ENCODE results near the gene PCDHGA9. TPM values are rescaled to one million over a fixed set of nuclear protein-coding genes. Genes with fewer than 3 reads are reported as not detected.
"Not testable (repeated sequence)": the region's sequence is repeated elsewhere in the genome, so short reads cannot be mapped to it uniquely, and the experiment has no call there.

The PCDHGA9 gene
- total RNA-seq, 2 experiments from 2014 or later = 0.10 TPM; not detected in 1

DNA sequence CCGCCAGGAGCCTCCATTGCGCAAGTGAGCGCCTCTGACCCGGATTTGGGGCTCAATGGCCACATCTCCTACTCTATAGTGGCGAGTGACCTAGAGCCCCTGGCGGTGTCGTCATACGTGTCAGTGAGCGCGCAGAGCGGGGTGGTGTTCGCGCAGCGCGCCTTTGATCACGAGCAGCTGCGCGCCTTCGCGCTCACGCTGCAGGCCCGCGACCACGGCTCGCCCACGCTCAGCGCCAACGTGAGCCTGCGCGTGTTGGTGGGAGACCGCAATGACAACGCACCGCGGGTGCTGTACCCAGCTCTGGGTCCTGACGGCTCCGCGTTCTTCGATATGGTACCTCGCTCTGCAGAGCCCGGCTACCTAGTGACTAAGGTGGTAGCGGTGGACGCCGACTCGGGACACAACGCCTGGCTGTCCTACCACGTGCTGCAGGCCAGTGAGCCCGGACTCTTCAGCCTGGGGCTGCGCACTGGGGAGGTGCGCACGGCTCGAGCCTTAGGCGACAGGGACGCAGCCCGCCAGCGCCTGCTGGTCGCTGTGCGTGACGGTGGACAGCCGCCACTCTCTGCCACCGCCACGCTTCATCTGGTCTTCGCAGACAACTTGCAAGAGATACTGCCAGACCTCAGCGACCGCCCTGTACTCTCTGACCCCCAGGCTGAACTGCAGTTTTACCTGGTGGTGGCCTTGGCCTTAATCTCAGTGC, 7.2 kb downstream of the PCDHGA9 start:
- Mint-ChIP-seq H3K27ac (no peak overlapping the region), H3K36me3 (peaks cover 18% of the 10 kb centered on the region), H3K4me3 (no peak overlapping the region), H3K4me1 (ENCODE audit: low read depth) (peaks cover 15% of the 10 kb centered on the region), H3K27me3 (peaks cover 59% of the 10 kb centered on the region), H3K9me3 (peaks cover 27% of the 10 kb centered on the region)
- DNase-seq = no peak
- POLR2A ChIA-PET = no interaction called here
- intact Hi-C loops (cut with micrococcal nuclease) = loop anchor here (5.0 to 10.0 kb wide), 2 partner anchors 45 to 103 kb away; partner anchors contain the start of gene PCDHGA5
- CTCF ChIA-PET = no interaction called here

DNA sequence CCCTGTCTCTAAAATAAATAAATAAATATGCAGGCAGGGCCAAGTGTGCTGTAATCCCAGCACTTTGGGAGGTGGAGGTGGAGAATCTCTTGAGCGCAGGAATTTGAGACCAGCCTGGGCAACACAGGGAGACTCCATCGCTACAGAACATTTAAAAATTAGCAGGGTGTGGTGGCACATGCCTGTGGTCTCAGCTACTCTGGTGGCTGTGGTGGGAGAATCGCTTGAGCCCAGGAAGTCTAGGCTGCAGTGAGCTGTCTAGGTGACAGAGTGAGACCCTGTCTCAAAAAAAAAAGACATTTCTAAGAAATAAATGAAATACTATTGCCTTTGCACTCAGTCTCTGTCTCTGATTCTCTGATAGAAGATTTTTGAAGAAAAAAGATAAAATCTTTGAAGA, 9.0 kb downstream of the PCDHGA9 start:
- CTCF ChIA-PET = interaction anchor here (2.4 to 3.2 kb wide), 3 partner anchors 91 to 152 kb away, joined by 10 to 29 read pairs (median 23); partner anchors contain the start of gene TAF7
- Mint-ChIP-seq H3K4me1 (ENCODE audit: low read depth) (peaks cover 18% of the 10 kb centered on the region), H3K36me3 (peaks cover 19% of the 10 kb centered on the region), H3K27me3 (peaks cover 61% of the 10 kb centered on the region), H3K27ac (no peak overlapping the region), H3K9me3 (peaks cover 25% of the 10 kb centered on the region), H3K4me3 (no peak overlapping the region)
- POLR2A ChIA-PET = no interaction called here
- DNase-seq = no peak
- intact Hi-C loops (cut with micrococcal nuclease) = loop anchor here (5.0 to 10.0 kb wide), 2 partner anchors 47 to 101 kb away; partner anchors contain the start of gene PCDHGA5

DNA sequence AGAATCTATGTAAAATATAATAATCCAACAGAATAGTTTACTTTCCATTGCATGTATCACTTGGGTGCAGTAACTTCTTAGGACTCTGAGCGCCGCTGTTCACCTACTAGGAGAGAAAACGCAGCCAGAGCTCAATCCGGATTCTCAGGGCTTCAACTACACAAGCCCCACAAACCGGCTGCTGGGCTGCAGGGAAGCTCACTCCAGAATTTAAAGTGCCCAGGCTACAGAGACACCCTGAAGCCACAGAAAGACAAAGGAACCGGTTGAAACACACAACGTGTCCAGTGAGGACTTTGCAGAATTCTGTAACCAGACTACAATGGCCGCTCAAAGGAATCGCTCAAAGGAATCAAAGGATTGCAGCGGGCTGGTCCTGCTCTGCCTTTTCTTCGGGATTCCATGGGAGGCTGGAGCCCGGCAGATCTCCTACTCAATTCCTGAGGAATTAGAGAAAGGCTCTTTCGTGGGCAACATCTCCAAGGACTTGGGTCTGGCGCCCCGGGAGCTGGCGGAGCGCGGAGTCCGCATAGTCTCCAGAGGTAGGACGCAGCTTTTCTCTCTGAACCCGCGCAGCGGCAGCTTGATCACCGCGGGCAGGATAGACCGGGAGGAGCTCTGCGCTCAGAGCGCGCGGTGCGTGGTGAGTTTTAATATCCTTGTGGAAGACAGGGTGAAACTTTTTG, 10.4 kb downstream of the PCDHGA9 start, which contains the start of gene PCDHGA10:
Gene PCDHGA10, plus strand, starts transcription at position 134 of the 686 bp plus-strand sequence. Its CDS starts 189 bp downstream, at position 323.
- peaks cover 18% of the 10 kb centered on the region for H3K4me1 Mint-ChIP-seq (ENCODE audit: low read depth)
- intact Hi-C loops (cut with micrococcal nuclease) = loop anchor here (2.0 to 10.0 kb wide), 4 partner anchors 48 to 146 kb away; partner anchors contain the start of gene PCDHGA5
- ChIA-PET POLR2A (no interaction called here), CTCF (interaction anchor here (0.6 to 3.3 kb wide), 32 partner anchors 8 to 236 kb away, joined by 3 to 59 read pairs (median 4); partner anchors contain the start of genes PCDHB10, PCDHB8, PCDHGA11 and PCDHGA12)
- H3K9me3 Mint-ChIP-seq = peaks cover 23% of the 10 kb centered on the region
- H3K27me3 Mint-ChIP-seq = peaks cover 61% of the 10 kb centered on the region
- DNase-seq = peak; percentile 69
- H3K27ac Mint-ChIP-seq = no peak within 1 kb of the TSS
- H3K36me3 Mint-ChIP-seq = peaks cover 25% of the 10 kb centered on the region
- peak within 1 kb of the TSS; percentile 66 for H3K4me3 Mint-ChIP-seq

DNA sequence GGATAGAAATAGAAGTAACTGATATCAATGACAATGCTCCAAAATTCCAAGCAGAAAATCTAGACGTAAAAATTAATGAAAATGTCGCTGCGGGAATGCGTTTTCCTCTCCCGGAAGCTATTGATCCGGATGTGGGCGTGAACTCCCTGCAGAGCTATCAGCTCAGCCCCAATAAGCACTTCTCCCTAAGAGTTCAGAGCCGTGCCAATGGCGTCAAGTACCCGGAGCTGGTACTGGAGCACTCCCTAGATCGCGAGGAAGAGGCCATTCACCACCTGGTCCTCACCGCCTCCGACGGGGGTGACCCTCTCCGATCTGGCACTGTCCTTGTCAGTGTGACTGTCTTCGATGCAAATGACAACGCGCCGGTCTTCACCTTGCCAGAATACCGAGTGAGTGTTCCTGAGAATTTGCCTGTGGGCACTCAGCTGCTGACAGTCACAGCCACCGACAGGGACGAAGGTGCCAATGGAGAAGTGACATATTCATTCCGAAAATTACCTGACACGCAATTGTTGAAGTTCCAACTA, 11.0 kb downstream of the PCDHGA9 start:
- ChIA-PET CTCF (interaction anchor here (0.6 to 3.3 kb wide), 28 partner anchors 8 to 221 kb away, joined by 3 to 59 read pairs (median 5); partner anchors contain the start of genes PCDHB10, PCDHGA11, PCDHGA12 and PCDHGA6), POLR2A (no interaction called here)
- peaks cover 15% of the 10 kb centered on the region for H3K4me1 Mint-ChIP-seq (ENCODE audit: low read depth)
- intact Hi-C loops (cut with micrococcal nuclease) = loop anchor here (2.0 to 10.0 kb wide), 4 partner anchors 49 to 145 kb away; partner anchors contain the start of gene PCDHGA5
- peak overlapping the region; percentile 66 for H3K4me3 Mint-ChIP-seq
- no peak overlapping the region for H3K27ac Mint-ChIP-seq
- H3K36me3 Mint-ChIP-seq = peaks cover 28% of the 10 kb centered on the region
- H3K27me3 Mint-ChIP-seq = peaks cover 62% of the 10 kb centered on the region
- DNase-seq = no peak
- peaks cover 27% of the 10 kb centered on the region for H3K9me3 Mint-ChIP-seq

DNA sequence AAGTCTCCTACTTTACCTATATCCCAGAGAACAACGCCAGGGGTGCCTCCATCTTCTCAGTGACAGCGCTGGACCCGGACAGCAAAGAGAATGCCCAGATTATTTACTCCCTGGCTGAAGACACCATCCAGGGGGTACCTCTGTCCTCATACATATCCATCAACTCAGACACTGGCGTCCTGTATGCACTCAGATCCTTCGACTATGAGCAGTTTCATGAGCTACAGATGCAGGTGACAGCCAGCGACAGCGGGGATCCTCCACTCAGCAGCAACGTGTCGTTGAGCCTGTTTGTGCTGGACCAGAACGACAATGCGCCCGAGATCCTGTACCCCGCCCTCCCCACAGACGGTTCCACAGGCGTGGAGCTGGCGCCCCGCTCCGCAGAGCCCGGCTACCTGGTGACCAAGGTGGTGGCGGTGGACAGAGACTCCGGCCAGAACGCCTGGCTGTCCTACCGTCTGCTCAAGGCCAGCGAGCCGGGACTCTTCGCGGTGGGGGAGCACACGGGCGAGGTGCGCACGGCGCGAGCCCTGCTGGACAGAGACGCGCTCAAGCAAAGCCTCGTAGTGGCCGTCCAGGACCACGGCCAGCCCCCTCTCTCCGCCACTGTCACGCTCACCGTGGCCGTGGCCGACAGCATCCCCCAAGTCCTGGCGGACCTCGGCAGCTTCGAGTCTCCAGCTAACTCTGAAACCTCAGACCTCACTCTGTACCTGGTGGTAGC, 12.1 kb downstream of the PCDHGA9 start:
- CTCF ChIA-PET = interaction anchor here (0.6 to 3.3 kb wide), 9 partner anchors 15 to 149 kb away, joined by 3 to 59 read pairs (median 13); partner anchors contain the start of genes PCDHGA12, PCDHGB3 and PCDHGB5
- H3K27ac Mint-ChIP-seq, POLR2A ChIA-PET, H3K4me3 Mint-ChIP-seq, DNase-seq: not testable (repeated sequence)
- Mint-ChIP-seq H3K9me3 (peaks cover 25% of the 10 kb centered on the region), H3K4me1 (ENCODE audit: low read depth) (peaks cover 15% of the 10 kb centered on the region), H3K27me3 (peaks cover 62% of the 10 kb centered on the region), H3K36me3 (peaks cover 26% of the 10 kb centered on the region)
- intact Hi-C loops (cut with micrococcal nuclease) = loop anchor here (5.0 to 10.0 kb wide), 2 partner anchors 50 to 98 kb away; partner anchors contain the start of gene PCDHGA5

DNA sequence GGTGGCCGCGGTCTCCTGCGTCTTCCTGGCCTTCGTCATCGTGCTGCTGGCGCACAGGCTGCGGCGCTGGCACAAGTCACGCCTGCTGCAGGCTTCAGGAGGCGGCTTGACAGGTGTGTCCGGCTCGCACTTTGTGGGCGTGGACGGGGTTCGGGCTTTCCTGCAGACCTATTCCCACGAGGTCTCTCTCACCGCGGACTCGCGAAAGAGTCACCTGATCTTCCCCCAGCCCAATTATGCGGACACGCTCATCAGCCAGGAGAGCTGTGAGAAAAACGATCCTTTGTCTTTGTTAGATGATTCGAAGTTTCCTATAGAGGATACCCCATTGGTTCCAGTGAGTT, 12.7 kb downstream of the PCDHGA9 start:
- peaks cover 15% of the 10 kb centered on the region for H3K4me1 Mint-ChIP-seq (ENCODE audit: low read depth)
- DNase-seq, POLR2A ChIA-PET, H3K27ac Mint-ChIP-seq, H3K4me3 Mint-ChIP-seq: not testable (repeated sequence)
- CTCF ChIA-PET = interaction anchor here (1.3 to 3.1 kb wide), 2 partner anchors 15 to 97 kb away, joined by 4 to 32 read pairs; partner anchors contain the start of gene PCDHGA12
- H3K9me3 Mint-ChIP-seq = peaks cover 27% of the 10 kb centered on the region
- intact Hi-C loops (cut with micrococcal nuclease) = loop anchor here (10.0 kb wide), 1 partner anchor 50 kb away; the partner anchor contains the start of gene PCDHGA5
- peaks cover 28% of the 10 kb centered on the region for H3K36me3 Mint-ChIP-seq
- peaks cover 64% of the 10 kb centered on the region for H3K27me3 Mint-ChIP-seq

DNA sequence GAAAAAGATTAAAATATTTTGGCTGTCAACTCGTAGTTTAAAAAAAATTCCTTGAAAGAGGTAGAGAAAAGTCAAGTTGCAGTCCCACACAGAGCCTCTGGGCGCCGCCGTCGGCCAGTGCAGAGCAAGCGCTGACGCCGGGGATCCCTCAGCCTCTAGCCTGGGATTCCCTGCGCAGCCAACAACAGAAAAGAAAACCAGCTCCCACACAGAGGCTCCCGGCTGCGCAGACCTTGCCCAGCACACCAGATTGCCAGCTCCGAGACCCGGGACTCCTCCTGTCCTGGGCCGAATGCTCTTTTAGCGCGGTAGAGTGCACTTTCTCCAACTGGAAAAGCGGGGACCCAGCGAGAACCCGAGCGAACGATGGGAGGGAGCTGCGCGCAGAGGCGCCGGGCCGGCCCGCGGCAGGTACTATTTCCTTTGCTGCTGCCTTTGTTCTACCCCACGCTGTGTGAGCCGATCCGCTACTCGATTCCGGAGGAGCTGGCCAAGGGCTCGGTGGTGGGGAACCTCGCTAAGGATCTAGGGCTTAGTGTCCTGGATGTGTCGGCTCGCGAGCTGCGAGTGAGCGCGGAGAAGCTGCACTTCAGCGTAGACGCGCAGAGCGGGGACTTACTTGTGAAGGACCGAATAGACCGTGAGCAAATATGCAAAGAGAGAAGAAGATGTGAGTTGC, 15.1 kb downstream of the PCDHGA9 start, which contains the start of gene PCDHGB7:
Gene PCDHGB7, plus strand, starts transcription at position 184 of the 679 bp plus-strand sequence. Its CDS starts 183 bp downstream, at position 367.
- peaks cover 76% of the 10 kb centered on the region for H3K27me3 Mint-ChIP-seq
- POLR2A ChIA-PET, H3K27ac Mint-ChIP-seq: not testable (repeated sequence)
- H3K36me3 Mint-ChIP-seq = peaks cover 37% of the 10 kb centered on the region
- peak; percentile 71 for DNase-seq
- CTCF ChIA-PET = interaction anchor here (1.0 to 2.5 kb wide), 7 partner anchors 11 to 150 kb away, joined by 3 to 15 read pairs (median 6); partner anchors contain the start of gene PCDHGB3
- H3K4me1 Mint-ChIP-seq (ENCODE audit: low read depth) = peaks cover 19% of the 10 kb centered on the region
- H3K9me3 Mint-ChIP-seq = peaks cover 37% of the 10 kb centered on the region
- H3K4me3 Mint-ChIP-seq = peak within 1 kb of the TSS; percentile 54
- intact Hi-C loops (cut with micrococcal nuclease) = loop anchor here (1.0 to 10.0 kb wide), 2 partner anchors 53 to 147 kb away; partner anchors contain the start of gene PCDHGA5

DNA sequence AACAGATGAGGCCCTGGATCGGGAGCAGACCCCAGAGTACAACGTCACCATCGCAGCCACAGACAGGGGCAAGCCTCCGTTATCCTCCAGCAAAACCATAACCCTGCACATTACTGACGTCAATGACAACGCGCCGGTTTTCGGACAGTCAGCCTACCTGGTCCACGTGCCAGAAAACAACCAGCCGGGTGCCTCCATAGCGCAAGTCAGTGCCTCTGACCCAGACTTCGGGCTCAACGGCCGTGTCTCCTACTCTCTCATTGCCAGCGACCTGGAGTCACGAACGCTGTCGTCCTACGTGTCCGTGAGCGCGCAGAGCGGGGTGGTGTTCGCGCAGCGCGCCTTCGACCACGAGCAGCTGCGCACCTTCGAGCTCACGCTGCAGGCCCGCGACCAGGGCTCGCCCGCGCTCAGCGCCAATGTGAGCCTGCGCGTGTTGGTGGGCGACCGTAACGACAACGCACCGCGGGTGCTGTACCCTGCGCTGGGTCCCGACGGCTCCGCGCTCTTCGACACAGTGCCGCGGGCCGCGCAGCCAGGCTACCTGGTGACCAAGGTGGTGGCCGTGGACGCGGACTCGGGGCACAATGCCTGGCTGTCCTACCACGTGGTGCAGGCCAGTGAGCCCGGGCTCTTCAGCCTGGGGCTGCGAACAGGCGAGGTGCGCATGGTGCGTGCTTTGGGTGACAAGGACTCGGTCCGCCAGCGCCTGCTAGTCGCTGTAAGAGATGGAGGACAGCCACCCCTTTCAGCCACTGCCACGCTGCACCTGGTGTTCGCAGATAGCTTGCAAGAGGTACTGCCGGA, 16.7 kb downstream of the PCDHGA9 start:
- intact Hi-C loops (cut with micrococcal nuclease) = loop anchor here (10.0 kb wide), 1 partner anchor 54 kb away; the partner anchor contains the start of gene PCDHGA5
- Mint-ChIP-seq H3K36me3 (peaks cover 42% of the 10 kb centered on the region), H3K4me3 (no peak overlapping the region), H3K27me3 (peaks cover 72% of the 10 kb centered on the region), H3K27ac (no peak overlapping the region), H3K4me1 (ENCODE audit: low read depth) (peaks cover 10% of the 10 kb centered on the region), H3K9me3 (peaks cover 40% of the 10 kb centered on the region)
- POLR2A ChIA-PET = no interaction called here
- no peak for DNase-seq
- CTCF ChIA-PET = interaction anchor here (0.7 to 2.5 kb wide), 7 partner anchors 11 to 232 kb away, joined by 3 to 15 read pairs (median 6); partner anchors contain the start of genes PCDHB9 and PCDHGA12

DNA sequence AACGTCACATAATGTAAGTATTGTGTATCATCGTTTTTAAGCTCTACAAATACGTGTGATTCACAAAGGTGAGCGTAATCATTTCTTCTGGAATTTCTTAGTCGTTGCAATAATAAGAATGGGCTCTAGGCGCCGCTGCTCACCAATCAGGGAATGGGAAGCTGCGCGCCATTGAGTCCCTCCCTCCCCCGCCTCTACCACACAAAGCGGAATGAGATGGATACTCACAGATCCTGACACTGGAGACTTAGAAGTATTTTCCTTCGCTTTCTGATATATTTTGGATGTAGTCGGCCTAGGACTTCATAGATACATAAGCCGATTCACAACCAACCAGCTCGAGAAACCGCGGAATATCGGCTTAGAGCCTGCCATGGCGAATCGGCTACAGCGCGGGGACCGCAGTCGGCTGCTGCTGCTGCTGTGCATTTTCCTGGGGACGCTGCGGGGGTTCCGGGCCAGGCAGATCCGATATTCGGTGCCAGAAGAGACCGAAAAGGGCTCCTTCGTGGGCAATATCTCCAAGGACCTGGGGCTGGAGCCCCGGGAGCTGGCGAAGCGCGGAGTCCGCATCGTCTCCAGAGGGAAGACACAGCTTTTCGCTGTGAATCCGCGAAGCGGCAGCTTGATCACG, 18.4 kb downstream of the PCDHGA9 start, which contains the start of gene PCDHGA11:
Gene PCDHGA11, plus strand, starts transcription at position 197 of the 634 bp plus-strand sequence. Its CDS starts 177 bp downstream, at position 374.
- peaks cover 4% of the 10 kb centered on the region for H3K4me1 Mint-ChIP-seq (ENCODE audit: low read depth)
- peak; percentile 66 for DNase-seq
- H3K9me3 Mint-ChIP-seq = peaks cover 36% of the 10 kb centered on the region
- H3K27me3 Mint-ChIP-seq = peaks cover 68% of the 10 kb centered on the region
- intact Hi-C loops (cut with micrococcal nuclease) = loop anchor here (5.0 kb wide), 1 partner anchor 56 kb away; the partner anchor contains the start of gene PCDHGC3
- H3K4me3 Mint-ChIP-seq = peak within 1 kb of the TSS; percentile 72
- ChIA-PET CTCF (interaction anchor here (0.6 to 2.6 kb wide), 20 partner anchors 8 to 225 kb away, joined by 3 to 27 read pairs (median 5); partner anchors contain the start of genes PCDHGA10, PCDHGA12, PCDHGB2 and PCDHGB3), POLR2A (interaction anchor here (0.6 to 1.4 kb wide), 2 partner anchors 101 to 262 kb away, joined by 3 to 4 read pairs; partner anchors contain the start of gene TAF7)
- H3K36me3 Mint-ChIP-seq = peaks cover 35% of the 10 kb centered on the region
- no peak within 1 kb of the TSS for H3K27ac Mint-ChIP-seq

Measured in activated CD4-positive, alpha-beta memory T cell treated with anti-CD3 and anti-CD28 coated beads for 36 hours (primary cell).